D721Med (cell line): ENCODE results near the gene LRP8.
"Not testable (repeated sequence)": the region's sequence is repeated elsewhere in the genome, so short reads cannot be mapped to it uniquely, and the experiment has no call there.

ENCODE experiments used
- DNase-seq: peaks from one replicate; pipeline ENCODE4 v3.0.0; 2011; ENCODE audit warnings: low spot score; ENCODE audit not compliant: insufficient read length
- FAIRE-seq: peaks from 2 replicates; lab custom pipeline; 2011; peaks lifted over from hg19 to GRCh38; lab: Jason Lieb, UNC
- TF ChIP-seq, protein P1 (sequence below): IDR thresholded peaks from 2 replicates; pipeline ENCODE4 v1.5.1; 2012; ENCODE audit warnings: mild to moderate bottlenecking, control low read depth; ENCODE audit not compliant: insufficient read depth; ENCODE audit errors: missing control alignments

Gene LRP8

DNA sequence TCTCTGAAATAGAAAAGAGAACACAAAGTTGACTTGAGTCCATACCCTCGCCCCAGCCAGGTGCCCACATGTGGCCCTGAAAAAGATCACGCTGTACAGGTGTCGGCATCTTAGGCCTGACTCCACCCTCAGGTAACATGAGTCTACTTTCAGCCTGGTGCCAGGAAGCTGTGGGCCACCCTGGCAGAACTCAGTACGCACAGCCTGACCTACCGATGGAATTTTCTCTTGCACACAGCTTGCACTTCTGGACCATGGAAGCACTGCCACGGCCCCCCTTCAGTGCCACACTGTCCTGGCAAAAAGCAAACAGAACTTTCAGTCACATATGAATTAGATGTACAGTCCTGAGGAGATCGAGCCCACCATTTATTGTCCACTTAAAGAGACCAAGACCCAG lies 109.7 kb downstream of the LRP8 start:
- DNase-seq (no peak), FAIRE-seq (no peak)
- TF ChIP-seq, protein P1, sequence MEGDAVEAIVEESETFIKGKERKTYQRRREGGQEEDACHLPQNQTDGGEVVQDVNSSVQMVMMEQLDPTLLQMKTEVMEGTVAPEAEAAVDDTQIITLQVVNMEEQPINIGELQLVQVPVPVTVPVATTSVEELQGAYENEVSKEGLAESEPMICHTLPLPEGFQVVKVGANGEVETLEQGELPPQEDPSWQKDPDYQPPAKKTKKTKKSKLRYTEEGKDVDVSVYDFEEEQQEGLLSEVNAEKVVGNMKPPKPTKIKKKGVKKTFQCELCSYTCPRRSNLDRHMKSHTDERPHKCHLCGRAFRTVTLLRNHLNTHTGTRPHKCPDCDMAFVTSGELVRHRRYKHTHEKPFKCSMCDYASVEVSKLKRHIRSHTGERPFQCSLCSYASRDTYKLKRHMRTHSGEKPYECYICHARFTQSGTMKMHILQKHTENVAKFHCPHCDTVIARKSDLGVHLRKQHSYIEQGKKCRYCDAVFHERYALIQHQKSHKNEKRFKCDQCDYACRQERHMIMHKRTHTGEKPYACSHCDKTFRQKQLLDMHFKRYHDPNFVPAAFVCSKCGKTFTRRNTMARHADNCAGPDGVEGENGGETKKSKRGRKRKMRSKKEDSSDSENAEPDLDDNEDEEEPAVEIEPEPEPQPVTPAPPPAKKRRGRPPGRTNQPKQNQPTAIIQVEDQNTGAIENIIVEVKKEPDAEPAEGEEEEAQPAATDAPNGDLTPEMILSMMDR, result no peak

DNA sequence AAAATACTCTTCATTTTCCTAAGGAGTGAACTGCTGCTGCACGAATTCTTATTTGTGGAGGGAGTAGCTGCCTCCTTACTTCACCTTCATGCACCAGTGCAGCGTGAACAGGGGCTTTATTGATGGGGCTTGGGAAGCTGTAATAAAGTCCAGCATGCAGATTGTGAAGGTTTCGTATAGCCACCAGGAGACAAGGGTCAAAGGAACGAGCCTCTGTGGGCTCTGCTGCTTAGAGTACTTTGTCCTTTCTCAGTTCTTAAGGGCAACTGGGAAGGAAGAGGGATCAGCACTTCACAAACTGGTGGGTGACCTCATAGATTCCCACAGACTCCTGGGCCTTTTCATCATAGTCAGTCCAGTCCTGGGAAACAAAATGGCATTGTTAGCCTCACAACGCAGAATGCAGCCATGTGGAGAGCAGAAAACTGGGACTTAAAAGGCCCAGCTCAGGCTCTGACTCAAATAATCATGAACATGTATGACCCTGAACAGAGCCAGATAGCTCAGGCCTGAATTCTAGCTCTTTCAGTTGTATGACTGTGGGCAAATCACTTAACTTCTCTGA lies 113.4 kb downstream of the LRP8 start:
- no peak for FAIRE-seq
- no peak for DNase-seq
- TF ChIP-seq, protein P1, result no peak

DNA sequence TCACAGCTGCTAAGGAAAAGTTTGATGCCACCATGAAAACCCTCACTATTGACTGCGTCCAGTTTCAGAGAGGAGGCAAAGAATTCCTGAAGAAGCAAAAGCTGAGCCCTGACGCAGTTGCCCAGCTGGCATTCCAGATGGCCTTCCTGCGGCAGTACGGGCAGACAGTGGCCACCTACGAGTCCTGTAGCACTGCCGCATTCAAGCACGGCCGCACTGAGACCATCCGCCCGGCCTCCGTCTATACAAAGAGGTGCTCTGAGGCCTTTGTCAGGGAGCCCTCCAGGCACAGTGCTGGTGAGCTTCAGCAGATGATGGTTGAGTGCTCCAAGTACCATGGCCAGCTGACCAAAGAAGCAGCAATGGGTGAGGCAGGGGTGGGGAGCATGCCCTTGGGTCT lies 116.9 kb downstream of the LRP8 start:
- TF ChIP-seq, protein P1, result no peak
- FAIRE-seq, result no peak
- DNase-seq, result no peak

DNA sequence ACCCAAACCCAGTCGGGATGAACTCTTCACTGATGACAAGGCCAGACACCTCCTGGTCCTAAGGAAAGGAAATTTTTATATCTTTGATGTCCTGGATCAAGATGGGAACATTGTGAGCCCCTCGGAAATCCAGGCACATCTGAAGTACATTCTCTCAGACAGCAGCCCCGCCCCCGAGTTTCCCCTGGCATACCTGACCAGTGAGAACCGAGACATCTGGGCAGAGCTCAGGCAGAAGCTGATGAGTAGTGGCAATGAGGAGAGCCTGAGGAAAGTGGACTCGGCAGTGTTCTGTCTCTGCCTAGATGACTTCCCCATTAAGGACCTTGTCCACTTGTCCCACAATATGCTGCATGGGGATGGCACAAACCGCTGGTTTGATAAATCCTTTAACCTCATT lies 117.5 kb downstream of the LRP8 start:
- TF ChIP-seq, protein P1, result no peak
- no peak for DNase-seq
- FAIRE-seq, result no peak

DNA sequence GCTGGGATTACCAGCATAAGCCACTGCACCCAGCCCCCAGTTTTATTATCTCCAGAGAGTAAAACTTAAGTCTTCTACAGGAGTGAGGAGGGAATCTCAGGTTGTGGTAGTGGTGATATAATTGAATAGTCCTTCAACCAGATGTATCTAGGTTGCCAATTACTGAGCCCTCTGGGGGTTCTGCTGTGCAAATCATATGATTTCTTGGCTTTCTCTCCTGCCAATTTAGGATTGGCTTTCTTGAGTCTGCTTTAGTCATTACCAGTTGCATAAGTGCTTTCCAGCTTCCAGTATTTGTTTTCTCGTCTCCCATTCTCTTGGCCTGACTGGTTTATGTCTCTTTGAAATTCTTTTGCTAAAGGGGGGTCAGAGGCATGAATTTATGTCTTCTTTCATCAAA lies 120.1 kb downstream of the LRP8 start:
- DNase-seq (no peak), FAIRE-seq (no peak)
- TF ChIP-seq, protein P1, result no peak

DNA sequence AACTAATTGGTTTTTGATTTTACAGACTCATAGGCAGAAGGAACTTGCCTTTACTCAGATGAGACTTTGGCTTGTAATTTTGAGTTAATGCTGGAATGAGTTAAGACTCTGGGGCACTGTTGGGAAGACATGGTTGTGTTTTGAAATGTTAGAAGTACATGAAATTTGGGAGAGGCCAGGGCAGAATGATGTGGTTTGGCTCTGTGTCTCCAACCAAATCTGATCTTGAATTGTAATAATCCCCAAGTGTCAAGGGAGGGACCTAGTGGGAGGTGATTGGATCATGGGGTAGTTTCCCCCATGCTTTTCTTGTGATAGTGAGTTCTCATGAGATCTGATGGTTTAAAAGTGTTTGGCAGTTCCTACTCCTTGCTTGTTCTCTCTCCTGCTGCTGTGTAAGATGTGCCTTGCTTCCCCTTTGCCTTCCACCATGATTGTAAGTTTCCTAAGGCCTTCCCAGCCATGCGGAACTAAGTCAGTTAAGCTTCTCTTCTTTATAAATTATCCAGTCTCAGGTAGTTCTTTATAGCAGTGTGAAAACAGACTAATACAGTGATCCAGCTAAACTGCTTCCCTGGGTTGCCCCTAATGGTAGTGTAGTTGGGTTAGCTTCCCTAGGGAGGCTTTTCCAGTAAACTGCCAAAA lies 121.0 kb downstream of the LRP8 start:
- TF ChIP-seq, protein P1, result no peak
- no peak for FAIRE-seq
- DNase-seq, result no peak

DNA sequence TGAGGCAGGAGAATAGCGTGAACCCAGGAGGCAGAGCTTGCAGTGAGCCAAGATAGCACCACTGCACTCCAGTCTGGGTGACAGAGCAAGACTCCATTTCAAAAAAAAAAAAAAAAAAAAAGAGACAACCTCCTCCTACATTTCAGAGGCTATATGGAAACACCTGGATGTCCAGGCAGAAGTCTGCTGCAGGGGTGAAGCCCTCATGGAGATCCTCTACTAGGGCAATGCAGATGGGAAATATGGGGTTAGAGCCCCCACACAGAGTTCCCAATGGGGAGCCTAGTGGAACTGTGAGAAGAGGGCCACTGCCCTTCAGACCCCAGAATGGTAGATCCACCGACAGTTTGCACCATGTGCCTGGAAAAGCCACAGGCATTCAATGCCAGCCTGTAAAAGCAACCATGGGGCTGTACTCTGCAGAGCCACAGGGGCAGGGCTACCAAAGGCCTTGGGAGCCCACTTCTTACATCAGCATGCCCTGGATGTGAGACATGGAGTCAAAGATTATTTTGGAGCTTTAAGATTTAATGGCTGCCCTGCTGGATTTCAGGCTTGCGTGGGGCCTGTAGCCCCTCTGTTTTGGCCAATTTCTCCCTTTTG lies 121.7 kb downstream of the LRP8 start:
- FAIRE-seq, DNase-seq: not testable (repeated sequence)

DNA sequence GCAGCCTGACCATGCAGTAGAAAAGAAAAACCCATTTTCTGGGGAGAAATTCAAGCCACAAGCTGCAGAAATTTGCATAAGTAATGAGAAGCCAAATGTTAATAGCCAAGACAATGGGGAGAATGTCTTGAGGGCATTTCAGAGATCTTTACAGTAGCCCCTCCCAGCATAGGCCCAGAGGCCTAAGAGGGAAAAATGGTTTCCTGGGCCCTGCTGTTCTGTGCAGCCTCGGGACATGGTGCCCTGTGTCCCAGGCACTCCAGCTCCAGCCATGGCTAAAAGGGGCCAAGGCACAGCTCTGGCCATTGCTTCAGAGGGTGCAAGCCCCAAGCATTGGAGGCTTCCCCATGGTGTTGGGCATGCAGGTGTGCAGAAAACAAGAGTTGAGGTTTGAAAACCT lies 122.4 kb downstream of the LRP8 start:
- DNase-seq, FAIRE-seq: not testable (repeated sequence)
